ENCODE data around the gene LRMDA. TPM values are rescaled to one million over a fixed set of nuclear protein-coding genes. Genes with fewer than 3 reads are reported as not detected.

LRMDA gene
- total RNA-seq, 1 donor from 2014 or later = 29.9 TPM

GRCh38 chr10:75717126-75717916, 285.9 kb downstream of the LRMDA start:
- H3K4me3 ChIP-seq = no peak overlapping the region
- no peaks in the 10 kb centered on the region for H3K27me3 ChIP-seq (ENCODE audit: low read depth)
- H3K27ac ChIP-seq = no peak overlapping the region
- ATAC-seq (no peak), DNase-seq (no peak)
- intact Hi-C loops (cut with DNase I) = no loop called here
- no peaks in the 10 kb centered on the region for H3K36me3 ChIP-seq
- TF ChIP-seq CTCF (IDR thresholded peaks at IDR 0.05) = no peak
- H3K4me1 ChIP-seq = no peaks in the 10 kb centered on the region
- H3K9me3 ChIP-seq = no peaks in the 10 kb centered on the region

GRCh38 chr10:75718991-75719390, 287.6 kb downstream of the LRMDA start:
- Histone ChIP-seq H3K9me3 (no peaks in the 10 kb centered on the region), H3K36me3 (no peaks in the 10 kb centered on the region), H3K4me3 (no peak overlapping the region), H3K27me3 (ENCODE audit: low read depth) (no peaks in the 10 kb centered on the region), H3K4me1 (no peaks in the 10 kb centered on the region), H3K27ac (no peak overlapping the region)
- intact Hi-C loops (cut with DNase I) = no loop called here
- DNase-seq (no peak), ATAC-seq (no peak)
- no peak for TF ChIP-seq CTCF (IDR thresholded peaks at IDR 0.05)

GRCh38 chr10:75720157-75720556, 288.7 kb downstream of the LRMDA start:
- intact Hi-C loops (cut with DNase I) = no loop called here
- DNase-seq = no peak
- Histone ChIP-seq H3K9me3 (no peaks in the 10 kb centered on the region), H3K27ac (no peak overlapping the region), H3K36me3 (no peaks in the 10 kb centered on the region), H3K27me3 (ENCODE audit: low read depth) (no peaks in the 10 kb centered on the region), H3K4me1 (no peaks in the 10 kb centered on the region), H3K4me3 (no peak overlapping the region)
- TF ChIP-seq CTCF (IDR thresholded peaks at IDR 0.05) = no peak
- ATAC-seq = no peak

- no peak overlapping the region for H3K27ac ChIP-seq
- H3K36me3 ChIP-seq = no peaks in the 10 kb centered on the region
- DNase-seq (no peak), ATAC-seq (no peak)
- H3K4me3 ChIP-seq = no peak overlapping the region
- no peaks in the 10 kb centered on the region for H3K27me3 ChIP-seq (ENCODE audit: low read depth)
- H3K4me1 ChIP-seq = peaks cover 2% of the 10 kb centered on the region
- no peaks in the 10 kb centered on the region for H3K9me3 ChIP-seq
- intact Hi-C loops (cut with DNase I) = no loop called here
- TF ChIP-seq CTCF (IDR thresholded peaks at IDR 0.05) = no peak
These were observed 290.6 kb downstream of the LRMDA start for GRCh38 chr10:75722020-75722419.

- DNase-seq (no peak), ATAC-seq (no peak)
- no peaks in the 10 kb centered on the region for H3K36me3 ChIP-seq
- H3K9me3 ChIP-seq = no peaks in the 10 kb centered on the region
- intact Hi-C loops (cut with DNase I) = no loop called here
- no peak overlapping the region for H3K27ac ChIP-seq
- H3K4me3 ChIP-seq = no peak overlapping the region
- TF ChIP-seq CTCF (IDR thresholded peaks at IDR 0.05) = no peak
- peaks cover 5% of the 10 kb centered on the region for H3K4me1 ChIP-seq
- H3K27me3 ChIP-seq (ENCODE audit: low read depth) = no peaks in the 10 kb centered on the region
These were observed 291.2 kb downstream of the LRMDA start for GRCh38 chr10:75722609-75723008.
